ENCODE results near the gene B4GALT6. TPM values are rescaled to one million over a fixed set of nuclear protein-coding genes. Genes with fewer than 3 reads are reported as not detected.

Gene B4GALT6
- total RNA-seq, 1 experiment from 2014 or later = 16.1 TPM

DNA sequence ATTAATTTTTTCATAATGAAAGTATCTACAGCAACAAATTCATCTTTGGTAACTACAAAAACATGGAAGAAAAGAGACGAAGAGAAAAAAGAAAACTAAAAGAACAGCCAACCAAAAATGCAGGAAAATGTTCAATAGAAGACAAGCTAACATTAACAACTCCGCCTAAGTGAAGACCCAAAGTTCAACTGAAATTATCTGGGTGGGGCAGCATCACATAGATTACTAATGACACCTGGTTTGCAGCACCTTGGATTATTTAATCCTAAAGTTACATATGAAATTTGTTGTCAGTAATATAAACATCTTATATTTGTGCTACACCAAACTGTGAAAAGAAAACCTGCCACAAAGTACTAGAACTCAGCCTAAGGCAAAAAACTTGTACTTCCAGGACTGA, 14.8 kb downstream of the B4GALT6 start (continued):
- TF ChIP-seq TCF7L2 (IDR thresholded peaks at IDR 0.05; ENCODE audit: borderline replicate concordance, extremely low read depth, insufficient read depth, insufficient read length) (no peak), CEBPB (IDR thresholded peaks at IDR 0.05; ENCODE audit: low read depth) (no peak)
- TF ChIP-seq, protein P1, sequence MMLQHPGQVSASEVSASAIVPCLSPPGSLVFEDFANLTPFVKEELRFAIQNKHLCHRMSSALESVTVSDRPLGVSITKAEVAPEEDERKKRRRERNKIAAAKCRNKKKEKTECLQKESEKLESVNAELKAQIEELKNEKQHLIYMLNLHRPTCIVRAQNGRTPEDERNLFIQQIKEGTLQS (IDR thresholded peaks at IDR 0.05) = no peak

DNA sequence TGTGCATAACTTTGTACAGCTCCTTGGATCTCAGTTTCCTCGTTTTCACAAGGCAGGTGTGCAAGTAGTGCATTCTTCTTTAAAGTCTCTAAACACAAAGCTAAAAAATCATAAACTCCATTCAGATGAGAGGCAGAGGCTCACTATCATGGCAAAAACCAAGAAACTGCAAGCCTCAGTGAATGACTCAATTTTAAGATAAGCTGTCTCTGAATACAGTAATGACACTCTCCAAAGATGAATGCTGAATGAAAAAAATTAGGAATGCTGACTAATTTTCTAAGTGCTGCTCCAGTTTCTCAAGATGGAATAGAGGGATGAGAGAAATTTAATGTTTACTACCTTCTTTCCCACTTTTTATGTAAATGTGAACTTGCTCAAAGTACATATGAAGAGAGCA, 17.2 kb downstream of the B4GALT6 start:
- Histone ChIP-seq H3K9me2 (ENCODE audit: insufficient read depth) (no peaks in the 10 kb centered on the region), H3K27ac (ENCODE audit: low read depth, low read length) (no peak overlapping the region), H3K9me3 (ENCODE audit: control insufficient read depth in 1 of 2, insufficient read depth in 1 of 2, low read depth in 1 of 2, low read length in 2 of 2) (no peaks in the 10 kb centered on the region), H2AFZ (ENCODE audit: low read depth, low read length, poor library complexity, severe bottlenecking) (no peak overlapping the region), H4K20me1 (ENCODE audit: insufficient read depth) (no peaks in the 10 kb centered on the region), H3K4me2 (ENCODE audit: low read length) (no peak overlapping the region), H3K4me1 (ENCODE audit: control insufficient read depth in 1 of 2, insufficient read depth in 2 of 2, low read length in 2 of 2) (no peaks in the 10 kb centered on the region), H3K79me2 (ENCODE audit: insufficient read depth, low read length) (no peaks in the 10 kb centered on the region; the same call in 1 of the 2 replicates), H3K36me3 (ENCODE audit: control insufficient read depth in 1 of 2, insufficient read depth in 2 of 2, low read length in 2 of 2) (no peaks in the 10 kb centered on the region), H3K4me3 (replicated peaks in 1 of 2; ENCODE audit: low read depth in 1 of 2, low read length in 2 of 2) (no peak overlapping the region), H3K27me3 (ENCODE audit: insufficient read depth, low read length) (no peaks in the 10 kb centered on the region), H3K9ac (ENCODE audit: low read length) (no peak overlapping the region)
- RAD21 ChIA-PET (ENCODE audit: low non-redundant PET in 1 of 2, low total read pairs in 2 of 2, uncharacterized antibody in 2 of 2, unreplicated experiment in 2 of 2) = no interaction called here
- no peak for DNase-seq (ENCODE audit: low read depth, low spot score)
- BruUV-seq (replicated peaks) = no TSS peak
- intact Hi-C loops (cut with micrococcal nuclease) = no loop called here
- ATAC-seq = no peak
- CTCF ChIA-PET = interaction anchor here (0.7 kb wide), 1 partner anchor 254 kb away, joined by 3 read pairs; no protein-coding TSS in a partner anchor
- POLR2A ChIA-PET = interaction anchor here (1.1 kb wide), 1 partner anchor 10 kb away, joined by 3 read pairs; no protein-coding TSS in a partner anchor
- TF ChIP-seq TCF7L2 (IDR thresholded peaks at IDR 0.05; ENCODE audit: borderline replicate concordance, extremely low read depth, insufficient read depth, insufficient read length) = no peak
- no peak for TF ChIP-seq SP1 (IDR thresholded peaks at IDR 0.05; ENCODE audit: low read depth)
- TF ChIP-seq RAD21 (IDR thresholded peaks at IDR 0.05; ENCODE audit: low read depth) = no peak
- TF ChIP-seq POLR2AphosphoS5 (IDR thresholded peaks at IDR 0.05; ENCODE audit: low read depth, low read length) = no peak
- no peak for TF ChIP-seq CEBPB (IDR thresholded peaks at IDR 0.05; ENCODE audit: low read depth)
- no peak for TF ChIP-seq EGR1 (IDR thresholded peaks at IDR 0.05; ENCODE audit: low read depth)
- no peak for TF ChIP-seq YY1 (IDR thresholded peaks at IDR 0.05; ENCODE audit: extremely low read depth, insufficient replicate concordance, low read depth, low read length)
- TF ChIP-seq ZFX (IDR thresholded peaks at IDR 0.05) = no peak
- TF ChIP-seq EZH2phosphoT487 (IDR thresholded peaks at IDR 0.05; ENCODE audit: borderline replicate concordance) = no peak
- TF ChIP-seq, protein P1 (IDR thresholded peaks at IDR 0.05) = no peak
